NCI-H128 (cell line): ENCODE measurements around the gene GAREM1.

Experiments
- DNase-seq: peaks from one replicate; lab custom pipeline; 2025; ENCODE audit not compliant: unreplicated experiment; lab: John Stamatoyannopoulos, UW

The GAREM1 gene

DNA sequence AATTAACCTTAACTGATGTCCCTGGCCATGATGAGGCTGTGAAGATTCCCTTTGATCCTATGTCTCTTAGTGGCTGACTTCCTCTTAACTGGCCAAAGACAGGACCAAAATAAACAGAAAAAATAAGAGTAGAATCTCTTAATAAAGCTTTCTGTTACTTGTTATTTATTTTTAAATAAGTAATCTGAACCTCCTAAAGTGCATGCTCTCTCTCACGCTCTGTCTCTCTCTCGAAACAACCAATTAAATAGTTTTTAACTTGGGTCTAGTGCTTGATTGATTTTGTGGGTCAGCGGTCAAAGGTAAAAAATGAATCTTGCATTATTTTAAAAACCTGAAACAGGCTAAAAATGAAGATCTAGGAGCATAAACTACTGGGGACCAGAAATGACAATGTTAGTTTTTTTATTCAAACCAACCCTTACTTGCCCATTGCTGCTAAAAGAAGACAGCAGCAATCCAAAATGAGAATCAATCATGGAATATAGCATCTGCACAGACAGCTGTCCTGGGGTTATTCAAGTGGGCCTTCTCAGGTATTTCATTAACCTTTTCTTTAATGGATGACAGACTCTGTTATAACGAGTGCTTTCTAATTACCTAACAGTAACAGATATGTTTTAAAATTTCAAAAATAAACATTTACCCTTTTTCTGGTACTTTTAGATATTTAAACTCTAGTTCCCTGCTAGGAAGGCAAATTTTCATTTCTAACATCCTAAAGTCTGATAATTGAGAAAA is 11.2 kb downstream of the GAREM1 start:
- DNase-seq, result no peak

DNA sequence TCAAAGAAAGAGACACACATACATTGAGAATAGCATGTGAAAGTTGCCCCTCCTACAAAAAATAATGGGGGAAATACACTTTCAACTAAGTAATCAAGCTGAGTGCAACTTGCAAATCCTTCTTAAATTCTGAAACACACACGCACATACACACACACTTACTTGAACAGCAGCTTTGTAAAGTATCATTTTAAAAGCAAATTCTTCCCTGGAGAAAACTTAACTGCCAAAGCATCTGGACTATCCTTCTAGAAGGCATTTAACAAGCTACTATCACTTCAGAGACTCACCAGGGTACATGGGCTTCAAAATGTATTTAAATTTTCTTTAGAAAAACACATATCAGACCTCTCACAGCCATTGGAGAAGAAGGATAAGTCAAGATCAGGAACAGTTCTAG is 15.3 kb downstream of the GAREM1 start:
- no peak for DNase-seq

DNA sequence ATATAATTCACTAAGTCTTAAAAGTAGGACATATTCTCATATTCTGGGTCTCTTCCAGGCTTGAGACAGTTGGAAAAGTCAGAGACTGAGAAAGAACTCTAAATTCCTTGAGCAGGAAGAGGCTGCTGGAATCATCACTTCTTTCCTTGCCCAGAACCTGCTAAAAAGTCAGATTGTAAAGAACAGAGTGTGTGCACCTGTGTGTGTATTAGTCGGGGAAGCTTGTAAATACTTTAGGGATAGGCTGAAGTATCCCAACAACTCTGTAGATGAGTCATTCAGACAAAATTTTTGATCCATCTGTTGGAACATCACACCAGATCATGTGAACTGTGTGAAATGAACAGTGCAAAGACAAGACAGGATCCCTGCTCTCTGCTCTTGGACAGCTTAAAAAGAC is 16.1 kb downstream of the GAREM1 start:
- DNase-seq, result no peak

DNA sequence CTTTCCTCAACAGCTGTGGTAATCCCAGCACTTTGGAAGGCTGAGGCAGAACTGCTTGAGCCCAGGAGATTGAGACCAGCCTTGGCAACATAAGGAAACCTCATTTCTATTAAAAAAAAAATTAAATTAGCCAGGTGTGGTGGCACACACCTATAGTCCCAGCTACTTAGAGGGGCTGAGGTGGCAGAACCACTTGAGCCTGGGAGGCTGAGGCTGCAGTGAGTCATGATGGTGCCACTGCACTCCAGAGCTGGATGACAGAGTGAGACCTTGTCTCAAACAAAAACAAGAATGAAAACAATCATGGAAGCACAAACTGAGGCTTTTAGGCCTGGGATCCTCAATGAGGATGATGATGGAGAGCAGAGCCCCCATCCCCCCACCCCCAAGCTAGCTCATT is 19.8 kb downstream of the GAREM1 start:
- DNase-seq, result no peak

DNA sequence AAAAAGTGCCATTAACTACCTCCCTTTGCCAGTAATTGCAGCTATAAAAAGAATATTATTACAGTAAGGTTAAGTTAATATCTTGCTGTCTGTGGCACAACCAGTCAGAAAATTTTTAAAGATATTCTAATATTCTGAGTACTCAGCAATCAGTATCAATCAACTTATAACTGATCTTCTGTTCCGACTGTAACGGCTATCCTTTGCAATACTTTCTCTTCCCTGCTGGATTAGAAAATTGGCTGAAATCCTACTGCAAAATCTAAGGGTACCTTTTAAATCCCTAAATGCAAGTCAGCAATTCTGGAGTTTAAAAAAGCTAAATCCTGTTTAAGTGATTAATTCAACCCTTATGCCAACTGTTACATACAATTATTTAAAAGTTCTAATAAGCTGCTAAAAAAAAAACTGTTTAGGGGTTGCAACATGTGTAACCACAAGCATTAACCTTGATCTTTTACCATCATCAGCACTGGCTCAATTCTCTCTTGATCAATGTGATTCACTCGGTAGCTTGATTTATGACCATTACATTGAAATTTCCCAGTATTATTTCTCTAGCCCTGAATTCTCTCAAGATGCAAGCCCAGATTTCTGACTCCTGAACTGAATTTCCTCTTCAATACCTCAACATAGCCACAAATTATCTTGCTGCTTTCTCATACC is 20.5 kb downstream of the GAREM1 start:
- DNase-seq, result no peak

DNA sequence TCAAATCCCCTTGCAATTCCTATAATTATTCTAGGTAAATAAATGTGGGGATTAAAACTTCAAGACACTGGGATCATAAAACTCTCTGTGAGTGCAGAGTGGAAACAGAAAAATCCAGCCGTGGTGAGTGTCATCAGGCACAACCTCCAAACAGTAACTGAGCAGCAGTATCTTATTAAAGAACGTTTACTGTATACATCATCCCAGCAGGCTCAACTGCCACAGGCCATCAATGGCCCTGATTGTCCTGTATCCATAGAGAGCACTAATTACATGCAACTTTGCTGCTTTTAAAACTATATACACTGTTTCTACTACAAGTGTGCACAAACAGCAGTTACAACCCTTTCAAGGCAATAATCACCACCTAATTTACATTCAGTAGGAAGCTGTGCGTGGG is 23.9 kb downstream of the GAREM1 start:
- no peak for DNase-seq

DNA sequence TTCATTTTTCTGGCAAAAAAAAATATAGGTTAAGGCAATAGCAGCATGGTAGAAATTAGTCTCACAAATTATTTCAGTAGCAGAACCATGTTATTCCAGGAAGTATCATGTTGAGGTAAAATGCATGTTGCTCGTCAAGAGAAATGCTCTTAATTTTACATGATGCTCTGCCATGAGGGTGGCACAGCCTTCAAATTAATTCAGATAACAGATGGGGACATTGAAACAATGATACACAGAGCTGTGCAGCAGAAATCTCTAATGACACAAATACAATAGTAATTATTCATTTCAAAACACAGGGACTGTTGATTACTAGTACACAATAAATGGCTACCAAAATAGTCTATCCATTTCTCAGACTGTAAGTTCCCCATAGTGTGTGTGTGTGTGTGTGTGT is 24.8 kb downstream of the GAREM1 start:
- no peak for DNase-seq

DNA sequence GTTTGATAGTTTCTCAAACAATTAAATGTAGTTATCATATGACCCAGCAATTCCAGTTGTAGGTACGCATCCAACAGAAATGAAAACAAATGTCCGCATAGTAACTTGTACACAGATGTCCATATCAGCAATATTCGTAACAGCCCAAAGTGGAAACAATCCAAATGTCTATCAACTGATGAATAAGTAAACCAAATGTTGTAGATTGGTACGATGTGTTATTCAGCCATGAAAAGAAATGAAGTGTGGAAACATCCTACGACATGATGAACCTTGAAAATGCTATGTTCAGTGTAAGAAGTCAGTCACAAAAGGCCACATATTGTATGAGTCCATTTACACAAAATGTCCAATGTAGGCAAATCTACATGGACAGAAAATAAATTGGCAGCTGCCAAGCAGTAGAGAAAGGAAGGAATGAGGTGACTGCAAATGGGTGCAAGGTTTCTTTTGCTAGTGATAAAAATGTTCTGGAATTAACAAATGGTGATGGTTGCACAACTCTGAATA is 26.9 kb downstream of the GAREM1 start:
- no peak for DNase-seq

DNA sequence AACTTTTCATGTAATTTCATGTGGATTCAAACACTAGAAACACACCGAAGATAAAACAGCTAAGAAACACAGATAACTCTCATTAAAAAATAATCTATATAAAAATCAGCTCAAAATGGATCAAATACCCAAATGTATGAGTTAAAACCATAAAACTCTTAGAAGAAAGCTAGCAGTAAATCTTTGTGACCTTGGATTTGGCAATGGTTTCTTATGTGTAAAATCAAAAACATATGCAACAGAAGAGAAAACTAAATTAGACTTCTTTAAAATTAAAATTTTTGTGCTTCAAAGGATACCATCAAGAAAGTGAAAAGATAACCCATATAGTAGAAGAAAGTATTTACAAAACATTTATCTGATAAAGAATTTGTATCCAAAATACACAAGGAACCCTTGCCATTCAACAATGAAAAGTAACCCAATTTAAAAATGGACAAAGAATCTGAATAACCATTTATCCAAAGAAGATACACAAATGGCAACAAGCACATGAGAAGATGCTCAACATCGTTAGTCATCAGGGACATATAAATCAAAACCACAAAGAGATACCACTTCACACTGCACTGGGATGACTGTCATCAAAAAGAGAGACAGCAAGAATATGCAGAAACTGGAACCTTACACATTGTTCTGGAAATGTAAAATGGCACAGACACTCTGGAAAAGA is 27.5 kb downstream of the GAREM1 start:
- no peak for DNase-seq

DNA sequence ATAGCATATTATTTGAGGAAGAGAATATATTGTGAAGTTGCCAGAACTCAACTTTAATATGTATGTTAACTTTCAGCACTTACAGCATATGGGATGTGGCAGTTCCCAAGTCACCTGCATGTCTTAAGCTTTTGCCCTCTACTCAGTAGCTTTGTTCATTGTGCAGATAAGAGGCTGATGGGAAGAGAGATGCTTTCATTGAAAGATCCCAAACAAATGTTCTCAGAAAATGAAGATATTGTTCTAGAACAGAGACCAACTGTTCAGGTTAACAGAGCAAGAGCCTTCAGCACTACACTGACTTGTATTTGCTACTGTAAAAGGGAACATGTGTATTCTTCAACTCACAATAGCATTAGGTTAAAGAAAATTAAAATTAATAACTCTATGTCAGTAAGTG is 28.1 kb downstream of the GAREM1 start:
- DNase-seq, result no peak

DNA sequence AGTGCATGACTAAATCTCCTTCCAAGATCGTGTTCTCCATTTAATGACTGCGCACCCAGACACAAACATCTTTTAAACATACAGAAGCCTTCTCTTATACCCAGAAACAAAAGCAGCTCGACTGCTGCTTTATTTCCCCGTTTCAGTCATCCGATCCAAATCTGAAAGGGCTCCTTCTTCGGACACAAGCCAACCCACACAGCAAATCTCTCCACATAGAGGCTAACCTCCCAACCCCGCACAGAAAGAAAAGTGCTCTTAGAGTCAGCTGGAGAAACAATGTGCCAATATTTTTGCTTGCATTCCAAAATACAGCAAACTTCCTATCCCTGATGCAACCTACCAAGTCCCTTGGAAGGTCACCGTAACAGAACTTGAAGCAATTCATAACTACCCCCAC is 29.1 kb downstream of the GAREM1 start:
- no peak for DNase-seq

DNA sequence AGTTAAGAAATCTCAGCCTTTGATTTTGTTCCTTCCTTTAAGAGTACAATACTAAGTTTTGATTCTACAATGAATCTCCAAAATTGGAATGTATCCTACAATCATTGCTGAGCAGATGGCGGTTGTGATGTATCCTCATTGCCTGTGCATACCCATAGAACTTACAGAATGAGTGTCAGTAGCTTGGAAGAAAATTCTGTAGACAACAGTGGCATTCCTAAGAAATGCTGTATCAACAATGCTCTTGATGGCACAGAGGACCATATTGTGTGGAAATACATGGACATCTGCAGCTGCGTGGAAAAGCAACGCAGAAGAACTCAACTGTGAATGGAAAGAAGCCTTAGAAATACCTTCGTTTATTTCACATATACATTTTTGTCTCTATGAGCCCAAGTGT is 30.2 kb downstream of the GAREM1 start:
- DNase-seq, result no peak

DNA sequence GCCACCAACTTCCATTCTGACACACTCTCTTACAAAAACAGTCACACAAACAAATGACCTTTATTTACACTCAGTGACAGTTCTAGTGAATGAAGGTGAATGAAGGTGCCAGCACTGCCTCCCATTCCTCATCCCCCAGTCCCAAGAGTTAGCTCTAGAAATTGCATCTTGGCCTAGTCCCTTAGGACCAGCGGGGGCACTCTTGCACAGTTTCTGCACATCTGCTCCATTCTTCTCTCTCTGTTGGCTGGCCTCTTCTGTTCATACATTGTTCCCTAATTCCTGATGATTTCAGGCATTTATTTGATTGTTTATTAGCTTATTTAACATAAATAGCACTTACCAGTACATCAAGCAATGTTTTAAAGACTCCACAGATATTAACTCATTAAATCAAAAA is 30.9 kb downstream of the GAREM1 start:
- no peak for DNase-seq

DNA sequence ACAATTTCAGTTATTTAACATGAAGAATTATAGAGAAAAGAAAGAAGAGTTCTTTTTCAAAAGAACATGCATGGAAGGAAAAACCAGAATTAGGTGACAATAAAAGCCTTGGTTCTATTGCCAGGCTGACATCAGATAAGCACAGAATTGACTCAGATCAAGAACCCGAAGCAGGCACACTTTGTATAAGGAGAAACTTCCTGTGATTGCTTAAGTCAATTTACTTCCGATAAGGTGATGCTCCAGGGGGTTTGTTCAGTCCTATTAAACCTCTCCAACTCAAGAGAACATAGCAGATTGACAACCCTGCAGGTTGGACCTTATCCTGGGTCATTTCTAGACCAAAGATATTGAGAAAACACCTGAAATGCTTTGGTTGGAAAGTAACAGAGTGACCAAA is 31.4 kb downstream of the GAREM1 start:
- DNase-seq, result no peak

DNA sequence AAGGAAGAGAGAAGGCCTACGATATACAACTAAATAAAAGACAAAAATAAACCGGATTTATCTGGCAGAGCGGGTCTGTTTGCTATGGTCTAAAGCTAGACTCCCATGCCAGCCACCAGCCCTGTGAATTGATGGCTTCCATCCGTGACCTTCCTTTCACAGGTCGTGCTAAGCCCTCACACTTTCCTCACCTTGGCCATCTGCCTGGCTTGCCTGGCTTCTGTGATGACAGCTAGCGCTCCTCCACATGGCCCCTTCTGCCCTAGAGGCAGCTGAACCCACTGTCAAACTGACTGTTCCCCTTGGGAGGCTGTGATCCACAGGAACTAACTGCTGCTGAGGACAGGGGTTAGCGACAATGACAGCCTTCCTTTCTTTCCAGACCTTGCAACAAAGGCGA is 32.5 kb downstream of the GAREM1 start:
- DNase-seq, result no peak

DNA sequence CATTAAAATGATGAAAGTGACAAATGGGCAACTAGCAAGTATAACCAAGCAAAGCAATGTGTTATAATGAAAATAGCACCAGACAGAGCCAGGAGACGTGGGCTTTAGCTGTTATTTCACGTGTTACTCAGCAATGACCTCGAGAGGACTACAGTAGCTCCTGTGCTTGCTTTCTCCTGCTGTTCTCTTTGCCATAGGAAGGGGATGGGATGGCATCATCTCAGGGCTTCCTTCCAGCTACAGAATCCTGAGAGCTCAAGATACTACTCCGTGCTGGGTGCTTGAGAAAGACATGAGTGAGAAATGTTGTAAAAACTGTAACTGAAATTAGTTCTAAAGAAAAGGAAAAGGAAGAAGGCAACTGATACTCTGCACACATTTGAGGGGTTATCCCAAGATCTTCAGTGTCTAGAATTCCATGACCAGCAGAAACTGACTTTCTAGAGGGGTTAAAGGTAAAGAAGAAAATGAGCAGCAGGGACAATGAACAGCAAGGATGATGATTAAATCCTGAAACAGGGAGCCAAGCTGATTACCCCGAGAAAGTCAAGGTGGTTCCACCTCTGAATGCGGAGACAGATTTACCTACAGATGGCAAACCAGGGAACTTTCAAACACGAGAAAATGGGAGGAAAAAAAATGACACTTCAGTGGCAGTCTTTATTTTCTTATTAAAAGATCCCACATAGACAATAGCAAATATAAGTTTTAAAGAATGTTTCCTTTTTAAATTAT is 33.4 kb downstream of the GAREM1 start:
- no peak for DNase-seq

DNA sequence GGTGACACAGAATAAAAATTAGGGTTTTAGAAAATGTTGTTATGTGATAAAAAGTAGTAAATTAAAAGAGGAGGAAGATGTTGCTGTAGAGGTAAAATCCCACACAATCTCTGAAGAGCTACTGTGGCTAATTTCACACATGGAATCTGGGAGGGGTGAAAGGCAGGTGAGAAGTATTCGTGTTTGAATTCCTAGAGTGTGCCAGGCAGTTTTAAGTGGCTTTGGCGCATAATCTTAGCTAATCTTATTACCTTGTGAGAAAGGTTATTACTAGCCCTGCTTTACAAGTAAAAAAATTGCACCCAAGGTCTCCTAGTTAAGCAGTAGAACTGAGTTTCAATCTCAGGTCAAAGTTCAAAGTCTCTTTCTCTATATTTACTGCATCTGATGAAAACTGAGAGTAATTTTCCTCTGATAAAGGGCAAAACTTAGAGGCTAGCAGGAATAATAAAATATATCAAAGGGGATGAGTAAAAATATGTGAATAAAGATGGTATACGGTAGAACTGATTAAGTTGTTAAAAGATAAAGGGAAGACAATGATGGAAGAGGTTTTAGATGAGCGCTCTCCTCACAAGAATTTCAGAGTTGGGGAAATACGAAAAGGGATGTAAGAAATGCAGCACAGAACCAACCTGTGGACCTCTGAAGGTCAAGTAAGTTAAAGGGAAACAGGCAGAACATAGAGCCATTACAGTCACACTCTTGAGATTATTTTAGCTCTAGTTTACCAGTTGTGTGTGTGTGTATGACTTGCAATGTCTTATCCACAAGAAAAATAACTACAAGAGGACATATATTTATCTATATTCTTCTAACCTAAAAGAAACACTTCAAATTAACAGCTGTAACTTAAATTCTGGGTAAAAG is 34.8 kb downstream of the GAREM1 start:
- no peak for DNase-seq

DNA sequence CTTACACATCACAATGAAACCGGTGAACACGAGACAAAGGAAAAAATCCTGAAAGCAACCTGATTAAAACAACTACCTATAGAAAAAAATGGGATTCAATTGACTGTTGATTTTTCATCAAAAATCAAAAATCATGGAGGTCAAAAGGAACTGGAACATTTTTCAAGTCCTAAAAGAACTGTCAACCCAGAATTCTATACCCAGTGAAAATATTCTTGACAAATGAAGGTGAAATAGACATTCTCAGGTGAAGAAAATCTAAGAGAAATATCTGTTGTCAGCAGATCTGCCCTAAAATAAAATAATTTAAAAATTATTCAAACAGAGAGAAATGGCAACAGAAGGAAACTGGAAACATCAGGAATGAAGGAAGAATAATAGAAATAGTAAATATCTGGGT is 38.9 kb downstream of the GAREM1 start:
- DNase-seq, result no peak

DNA sequence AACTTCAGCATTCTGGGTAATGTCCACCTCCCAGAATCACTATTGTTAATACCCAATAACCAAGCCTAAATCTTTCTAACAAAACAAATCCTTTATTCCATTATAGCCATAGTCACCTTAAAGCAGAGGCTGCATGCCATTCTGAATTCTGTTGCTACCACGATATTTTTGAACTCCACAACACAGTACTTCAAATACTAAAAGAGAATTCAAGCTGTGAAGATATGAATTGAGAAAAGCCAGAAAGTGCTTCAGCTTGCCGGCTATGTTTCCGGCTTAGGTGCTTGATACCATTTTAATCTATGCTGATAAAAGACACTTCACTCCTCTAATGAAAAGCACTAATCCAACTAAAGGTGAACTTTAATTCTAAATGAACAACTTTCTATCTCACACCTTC is 41.3 kb downstream of the GAREM1 start:
- no peak for DNase-seq

DNA sequence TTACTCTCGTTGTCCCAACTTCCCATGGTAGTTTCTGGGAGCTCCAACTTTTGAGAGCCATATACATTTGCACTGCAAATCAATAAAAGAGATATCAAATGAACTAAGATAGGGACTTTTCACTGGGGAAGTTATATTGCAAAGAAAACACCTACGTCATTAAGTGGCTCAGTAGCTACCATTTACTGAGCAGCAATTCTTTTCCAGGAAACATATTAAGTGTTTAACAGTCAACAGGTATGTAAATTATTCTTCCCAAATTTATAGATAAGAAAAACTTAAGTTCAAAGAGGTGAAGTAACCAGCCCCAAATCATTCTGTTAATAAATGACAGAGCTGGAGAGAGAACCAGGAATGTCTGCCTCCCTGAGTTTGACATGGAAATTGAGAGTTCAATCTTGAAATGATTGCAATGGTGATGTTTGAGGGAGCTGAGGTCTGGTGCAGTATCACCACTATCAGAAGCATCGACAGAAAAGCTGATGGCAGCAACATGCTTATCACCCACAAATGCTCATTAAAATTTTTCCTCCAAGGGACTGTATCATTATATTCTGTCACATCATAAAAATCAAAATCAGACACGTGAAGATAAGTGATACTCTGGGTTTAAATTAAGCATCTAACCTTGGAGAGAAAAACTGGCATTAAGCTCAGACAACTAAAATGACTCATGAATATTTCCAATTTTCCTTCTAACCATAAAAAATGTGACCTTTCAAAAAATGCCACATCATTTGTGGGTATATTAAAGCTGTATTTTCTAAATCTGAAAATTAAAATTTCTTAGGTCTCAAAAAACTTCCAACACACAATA is 43.4 kb downstream of the GAREM1 start:
- DNase-seq, result no peak
